NCI-H446 treated with DMSO at 0.1 percent for 48 hours (cell line): ENCODE results near the gene ATXN7L1.
"Not testable (repeated sequence)": the region's sequence is repeated elsewhere in the genome, so short reads cannot be mapped to it uniquely, and the experiment has no call there.

Experiments
- DNase-seq: peaks from one replicate; lab custom pipeline; 2025; lab: John Stamatoyannopoulos, UW

Gene ATXN7L1

DNA sequence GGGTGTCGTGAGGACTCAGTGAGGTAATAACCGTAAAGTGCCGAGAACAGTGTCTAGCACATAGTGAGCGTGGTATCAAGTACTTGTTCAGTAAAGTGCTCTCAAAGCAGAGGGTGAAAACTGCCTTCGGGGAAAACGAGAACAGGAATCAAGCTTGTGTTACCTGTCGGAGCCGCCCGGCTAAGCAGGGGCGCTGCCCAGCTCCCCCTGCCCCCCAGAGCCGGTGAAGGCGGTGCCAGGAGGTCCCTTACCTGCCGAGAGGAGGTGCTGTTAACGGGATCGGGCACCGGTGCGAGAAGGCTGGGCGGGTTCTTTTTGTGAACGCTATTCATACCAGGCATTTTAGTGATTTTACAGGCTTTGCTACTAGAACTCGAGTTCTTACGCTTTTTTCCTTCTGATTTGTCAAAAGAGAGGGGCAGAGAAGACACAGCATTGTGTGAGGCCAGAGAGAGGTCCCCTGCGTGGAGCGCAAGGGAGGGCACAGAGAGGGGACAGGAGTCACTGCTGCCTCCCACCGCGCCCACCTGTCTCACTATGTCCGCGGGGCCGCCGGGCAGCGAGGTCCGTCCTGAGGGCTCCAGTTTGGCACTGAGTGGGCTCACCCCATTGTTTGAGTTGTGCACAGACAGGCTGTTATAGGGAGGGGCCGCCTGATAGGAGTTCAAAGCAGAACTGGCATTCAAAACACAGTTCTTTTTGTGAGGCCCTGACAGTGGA lies 262.6 kb downstream of the ATXN7L1 start:
- DNase-seq: no peak

DNA sequence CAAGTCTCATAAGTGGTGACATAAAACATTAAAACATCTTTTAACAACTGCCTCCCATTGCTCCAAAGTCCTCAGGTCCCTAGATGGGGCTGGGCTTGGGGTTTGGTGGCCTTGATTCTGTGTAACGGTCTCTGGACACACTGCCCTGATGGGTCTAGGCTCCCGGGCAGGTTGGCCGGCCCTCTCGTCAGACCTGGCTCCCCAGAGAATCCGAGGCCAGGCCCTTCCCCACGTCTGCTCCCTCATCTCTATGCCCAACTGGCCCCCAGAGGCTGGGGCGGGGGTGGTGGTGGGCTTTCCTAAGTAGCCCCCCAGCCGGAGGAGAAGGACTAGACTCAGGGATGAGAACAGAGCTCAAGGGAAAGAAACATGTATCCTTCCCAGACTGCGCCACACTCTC lies 263.6 kb downstream of the ATXN7L1 start:
- no peak for DNase-seq

DNA sequence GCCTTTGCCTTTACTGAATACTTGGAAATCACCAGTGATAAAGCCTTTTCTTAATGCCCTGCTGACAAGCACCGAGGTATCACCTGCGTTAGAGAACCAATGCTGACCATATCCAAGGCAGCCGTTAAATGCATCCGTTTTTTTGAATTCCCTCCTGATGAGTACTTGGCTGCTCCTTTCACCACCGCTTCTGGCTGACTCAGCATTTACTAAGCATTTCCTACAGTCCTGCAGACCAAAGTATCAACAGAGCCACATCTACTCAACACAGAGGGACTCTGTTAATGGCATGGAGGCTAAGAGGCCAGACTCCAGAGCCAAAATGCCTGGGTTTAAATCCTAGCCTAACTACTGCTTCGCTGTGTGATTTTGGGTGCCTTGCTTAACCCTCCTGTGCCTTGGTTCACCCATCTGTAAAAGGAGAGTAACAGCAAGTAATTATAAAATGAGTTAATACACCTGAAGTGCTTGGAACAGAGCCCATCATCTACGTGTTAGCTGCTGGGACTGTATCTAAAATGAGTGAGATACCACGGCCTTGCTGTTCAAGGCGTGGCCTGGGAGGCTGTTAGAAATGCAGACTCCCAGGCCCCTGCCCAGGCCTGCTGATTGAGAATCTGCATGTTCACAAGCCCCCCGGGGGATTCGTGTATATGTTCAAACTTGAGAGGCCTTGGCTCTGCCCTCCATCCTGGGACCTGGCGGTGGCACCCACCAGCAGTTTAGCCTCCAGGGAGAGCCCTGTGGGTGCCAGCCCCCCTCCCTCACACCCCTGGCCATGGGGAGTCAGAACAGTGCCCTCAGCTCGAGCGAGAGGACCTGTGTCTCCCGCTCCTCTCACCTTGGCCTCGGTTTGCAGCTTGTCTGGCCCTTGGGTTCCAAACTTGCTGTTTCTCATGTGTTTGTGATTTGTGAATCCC lies 264.3 kb downstream of the ATXN7L1 start:
- DNase-seq: no peak

DNA sequence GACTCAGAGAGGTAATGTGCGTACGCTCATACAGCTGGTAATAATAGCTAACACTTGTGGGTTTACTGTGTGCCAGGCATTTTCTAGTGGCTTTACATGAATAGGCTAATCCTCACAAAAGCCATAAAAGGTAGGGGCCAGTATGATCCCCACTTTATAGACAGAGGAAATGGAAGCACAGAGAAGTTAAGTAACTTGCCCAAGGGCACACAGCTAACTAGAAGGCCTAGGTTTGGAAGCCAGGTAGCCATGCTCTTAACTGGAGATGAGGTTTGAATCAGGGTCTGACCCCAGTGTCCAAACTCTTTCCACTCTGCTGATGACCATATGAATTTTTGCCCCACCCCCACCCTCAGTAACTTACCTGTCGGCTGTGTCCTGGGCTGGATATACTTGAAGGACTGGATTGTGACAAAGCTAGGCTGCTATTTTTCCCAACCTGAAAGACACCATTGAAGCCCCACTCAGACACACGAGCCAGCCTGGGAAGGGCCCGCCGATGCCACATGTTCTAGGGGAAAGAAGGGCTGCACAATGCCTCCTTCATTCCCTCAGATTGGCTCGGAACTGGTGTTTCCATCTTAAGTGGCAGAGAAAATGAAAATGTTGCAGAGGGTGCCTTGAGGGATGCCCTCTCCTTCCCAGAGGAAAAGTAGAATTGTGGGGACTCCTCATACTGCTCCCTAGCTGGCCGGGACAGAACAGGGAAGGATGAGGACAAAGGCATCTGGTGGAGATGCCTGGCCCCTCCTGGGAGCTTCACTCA lies 266.1 kb downstream of the ATXN7L1 start:
- DNase-seq: no peak

DNA sequence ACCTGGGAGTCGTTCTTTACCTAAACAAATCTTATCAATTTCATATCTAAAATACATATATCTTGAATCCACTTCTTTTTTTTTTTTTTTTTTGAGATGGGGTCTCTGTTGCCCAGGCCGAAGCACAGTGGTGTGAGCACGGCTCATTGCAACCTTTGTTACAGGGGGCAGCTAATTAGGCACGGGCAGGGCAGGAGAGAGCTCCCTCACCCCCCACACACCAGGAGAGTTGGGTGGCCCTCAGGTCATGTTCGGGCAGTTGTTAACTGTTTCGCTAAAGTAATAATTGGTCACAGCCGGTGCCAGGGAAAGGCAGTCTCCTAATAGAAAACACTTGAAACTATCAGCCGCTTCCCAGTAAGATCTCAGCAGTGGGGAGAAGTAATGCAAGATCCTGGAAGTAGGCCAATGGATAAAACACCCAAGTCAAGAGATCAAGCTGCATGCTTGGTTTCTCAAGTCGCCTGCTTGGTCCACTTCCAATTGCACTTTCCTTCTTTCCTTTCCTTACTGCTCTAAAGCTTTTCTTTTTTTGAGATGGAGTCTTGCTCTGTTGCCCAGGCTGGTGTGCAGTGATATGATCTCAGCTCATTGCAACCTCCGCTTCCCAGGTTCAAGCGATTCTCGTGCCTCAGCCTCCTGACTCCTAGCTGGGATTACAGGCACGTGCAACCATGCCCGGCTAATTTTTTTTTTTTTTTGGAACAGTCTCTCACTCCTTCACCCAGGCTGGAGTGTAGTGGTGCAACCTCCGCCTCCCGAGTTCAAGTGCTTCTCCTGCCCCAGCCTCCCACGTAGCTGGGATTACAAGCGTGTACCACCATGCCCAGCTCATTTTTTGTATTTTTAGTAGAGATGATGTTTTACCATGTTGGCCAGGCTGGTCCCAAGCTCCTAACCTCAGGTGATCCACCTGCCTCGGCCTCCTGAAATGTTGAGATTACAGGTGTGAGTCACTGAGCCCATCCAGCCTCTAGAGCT lies 273.8 kb downstream of the ATXN7L1 start:
- no peak for DNase-seq

DNA sequence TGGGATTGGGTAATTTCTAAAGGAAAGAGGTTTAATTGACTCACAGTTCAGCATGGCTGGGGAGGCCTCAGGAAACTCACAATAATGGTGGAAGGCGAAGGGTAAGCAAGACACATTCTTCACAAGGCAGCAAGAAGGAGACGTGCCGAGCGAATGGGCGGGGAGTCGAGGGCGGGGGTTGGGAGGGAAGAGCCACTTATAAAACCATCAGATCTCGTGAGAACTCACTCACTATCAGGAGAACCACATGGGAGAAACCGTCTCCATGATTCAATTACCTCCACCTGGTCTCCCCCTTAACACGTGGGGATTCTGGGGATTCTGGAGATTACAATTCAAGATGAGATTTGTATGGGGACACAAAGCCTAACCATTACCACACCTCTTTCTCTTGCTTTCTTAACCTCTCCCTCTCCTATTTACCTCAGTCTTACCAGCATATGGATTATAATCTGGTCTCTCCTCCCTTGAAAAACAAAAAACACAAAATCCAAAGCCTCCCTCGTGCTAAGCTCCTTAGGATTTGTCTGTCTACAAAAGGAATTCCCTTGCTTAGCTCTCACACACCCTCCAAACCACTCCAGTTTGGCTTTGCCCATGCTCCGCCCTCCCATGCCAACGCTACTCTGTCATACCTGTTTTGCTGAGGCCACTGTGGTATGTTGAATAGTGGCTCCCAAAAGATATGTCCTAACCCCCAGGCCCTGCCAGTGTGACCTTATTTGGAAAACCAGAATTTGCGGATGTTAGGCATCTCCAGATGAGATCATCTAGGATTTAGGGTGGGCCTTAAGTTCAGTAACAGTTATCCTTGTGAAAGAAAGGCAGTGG lies 275.5 kb downstream of the ATXN7L1 start:
- DNase-seq: no peak

DNA sequence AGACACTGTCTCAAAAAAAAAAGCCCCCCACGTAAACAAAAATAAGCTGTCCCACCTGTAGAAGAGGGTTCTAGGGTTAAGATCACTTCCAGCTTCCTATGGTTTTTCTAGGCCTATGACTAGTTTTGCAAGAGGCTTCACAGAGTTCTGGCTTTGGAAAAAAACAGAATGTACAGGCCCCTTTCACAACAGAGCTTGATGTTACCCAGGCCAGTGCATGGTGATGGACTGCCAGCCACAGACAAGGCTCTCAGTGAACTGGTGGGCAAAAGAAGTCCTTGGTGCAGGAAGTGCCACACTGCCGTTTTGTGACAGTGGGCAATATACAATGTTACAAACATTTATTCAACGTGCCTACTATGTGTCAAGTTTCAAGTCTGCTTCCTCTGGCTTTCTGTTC lies 276.8 kb downstream of the ATXN7L1 start:
- no peak for DNase-seq

DNA sequence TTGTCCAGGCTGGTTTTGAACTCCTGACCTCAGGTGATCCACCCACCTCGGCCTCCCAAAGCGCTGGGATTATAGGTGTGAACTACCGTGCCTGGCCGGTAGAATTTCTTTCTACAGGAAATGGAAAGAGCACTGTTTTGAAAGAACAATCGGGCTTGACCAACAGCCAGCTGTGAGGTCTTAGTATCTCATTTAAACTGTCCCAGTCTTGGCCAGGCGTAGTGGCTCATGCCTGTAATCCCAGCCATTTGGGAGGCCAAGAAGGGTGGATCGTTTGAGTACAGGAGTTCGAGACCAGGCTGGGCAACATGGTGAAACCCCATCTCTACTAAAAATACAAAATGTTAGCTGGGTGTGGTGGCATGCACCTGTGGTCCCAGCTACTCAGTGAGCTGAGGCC lies 277.3 kb downstream of the ATXN7L1 start:
- not testable (repeated sequence) for DNase-seq

DNA sequence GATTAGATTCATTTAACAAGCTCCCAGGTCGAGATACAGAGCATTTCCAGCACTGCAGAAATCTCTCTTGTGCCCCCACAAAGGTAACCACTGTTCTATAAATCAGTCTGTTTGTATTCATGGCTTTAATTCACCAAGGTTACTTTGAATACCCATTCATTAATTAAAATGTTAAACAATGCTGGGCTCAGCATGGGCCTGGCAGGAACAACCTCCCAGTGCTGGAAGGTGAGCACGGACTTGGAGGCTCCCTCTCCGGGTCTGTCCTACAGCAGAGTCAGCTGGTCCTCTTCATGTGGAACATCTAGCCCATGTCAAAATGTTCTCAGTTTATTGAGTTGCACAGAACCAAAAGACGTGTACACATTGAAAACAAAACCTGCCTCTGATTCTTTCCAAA lies 279.5 kb downstream of the ATXN7L1 start:
- DNase-seq: no peak

DNA sequence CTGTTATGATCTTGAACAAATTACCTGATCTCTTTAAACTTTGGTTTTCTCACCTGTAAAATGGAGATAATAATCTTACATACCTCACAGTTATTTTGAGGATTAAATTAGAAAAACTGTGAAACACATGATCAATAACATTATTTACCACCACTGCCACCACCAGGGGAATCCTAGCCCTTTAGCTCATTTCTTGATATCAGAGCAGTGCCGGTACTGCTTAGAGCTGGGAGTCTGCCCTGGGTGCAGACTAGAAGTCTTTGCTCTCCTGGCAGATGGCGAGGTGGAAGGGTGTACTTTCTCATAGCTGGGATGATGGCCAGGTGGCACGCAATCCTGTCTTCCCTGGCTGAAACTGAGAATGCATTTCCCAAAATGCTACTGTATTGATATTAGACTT lies 282.4 kb downstream of the ATXN7L1 start:
- DNase-seq: peak; percentile 76

DNA sequence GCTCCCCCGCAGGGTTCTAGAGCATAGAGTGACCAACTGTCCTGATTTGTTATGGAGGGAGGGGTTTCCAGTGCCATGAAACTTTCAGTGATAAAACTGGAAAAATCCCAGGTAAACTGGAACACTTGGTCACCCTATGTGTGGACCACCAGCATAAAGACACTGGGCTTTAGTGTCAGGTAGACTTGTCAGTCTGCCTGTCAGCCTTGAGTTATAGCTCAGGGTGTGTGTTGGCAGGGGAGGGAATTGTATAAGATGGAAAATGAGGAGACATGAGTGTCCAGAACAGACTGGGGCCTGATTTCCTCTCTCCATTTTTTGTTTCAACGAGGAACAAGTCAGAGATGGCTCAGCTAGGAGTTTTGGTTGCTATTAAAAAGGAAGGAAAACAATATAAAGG lies 284.9 kb downstream of the ATXN7L1 start:
- no peak for DNase-seq

DNA sequence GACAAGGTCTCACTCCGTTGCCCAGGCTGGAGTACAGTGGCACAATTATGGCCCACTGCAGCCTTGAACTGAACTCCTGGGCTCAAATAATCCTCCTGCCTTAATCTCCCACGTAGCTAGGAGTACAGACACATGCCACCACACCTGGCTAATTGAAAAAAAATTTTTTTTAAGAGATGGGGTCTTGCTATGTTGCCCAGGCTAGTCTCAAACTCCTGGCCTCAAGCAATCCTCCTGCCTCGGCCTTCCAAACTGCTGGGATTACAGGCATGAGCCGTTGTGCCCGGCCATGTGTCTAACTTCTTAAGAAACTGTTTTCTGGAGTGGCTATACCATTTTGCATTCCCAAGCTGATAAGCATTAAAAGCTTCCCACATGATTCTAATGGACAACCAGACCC lies 285.6 kb downstream of the ATXN7L1 start:
- no peak for DNase-seq

DNA sequence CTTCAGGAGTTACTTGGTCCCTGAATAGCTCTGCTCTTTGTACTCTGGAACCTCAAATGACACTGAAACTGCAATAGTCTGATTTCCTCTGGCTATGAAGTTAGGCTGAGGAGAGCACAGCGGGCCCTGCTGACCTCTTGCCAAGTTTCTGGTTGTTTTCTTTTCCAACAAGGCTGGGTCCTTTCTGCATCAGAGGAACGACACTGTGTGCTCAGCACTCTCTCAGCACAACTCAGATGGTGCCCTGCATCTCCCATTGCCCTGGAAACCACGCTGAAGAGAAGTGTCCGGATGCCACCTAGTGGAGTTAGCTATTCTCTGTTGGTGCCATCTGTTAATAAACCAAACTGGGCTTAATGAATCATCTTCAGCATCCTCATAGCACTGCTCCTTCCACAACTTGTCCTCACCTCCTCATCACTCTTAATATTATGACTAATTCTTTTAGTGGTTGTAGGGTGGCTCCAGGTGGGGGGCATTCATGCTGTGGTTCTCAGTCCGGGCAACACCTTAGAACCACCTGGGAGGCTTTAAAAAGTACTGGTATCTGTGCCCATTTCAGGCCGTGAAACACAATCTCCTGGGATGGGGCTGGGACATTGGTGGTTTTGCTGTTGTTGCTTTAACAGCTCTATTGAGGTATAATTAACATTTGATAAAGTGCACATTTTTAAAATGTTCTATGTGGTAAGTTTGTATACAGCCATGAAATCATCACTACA lies 286.9 kb downstream of the ATXN7L1 start:
- DNase-seq: peak; percentile 71

DNA sequence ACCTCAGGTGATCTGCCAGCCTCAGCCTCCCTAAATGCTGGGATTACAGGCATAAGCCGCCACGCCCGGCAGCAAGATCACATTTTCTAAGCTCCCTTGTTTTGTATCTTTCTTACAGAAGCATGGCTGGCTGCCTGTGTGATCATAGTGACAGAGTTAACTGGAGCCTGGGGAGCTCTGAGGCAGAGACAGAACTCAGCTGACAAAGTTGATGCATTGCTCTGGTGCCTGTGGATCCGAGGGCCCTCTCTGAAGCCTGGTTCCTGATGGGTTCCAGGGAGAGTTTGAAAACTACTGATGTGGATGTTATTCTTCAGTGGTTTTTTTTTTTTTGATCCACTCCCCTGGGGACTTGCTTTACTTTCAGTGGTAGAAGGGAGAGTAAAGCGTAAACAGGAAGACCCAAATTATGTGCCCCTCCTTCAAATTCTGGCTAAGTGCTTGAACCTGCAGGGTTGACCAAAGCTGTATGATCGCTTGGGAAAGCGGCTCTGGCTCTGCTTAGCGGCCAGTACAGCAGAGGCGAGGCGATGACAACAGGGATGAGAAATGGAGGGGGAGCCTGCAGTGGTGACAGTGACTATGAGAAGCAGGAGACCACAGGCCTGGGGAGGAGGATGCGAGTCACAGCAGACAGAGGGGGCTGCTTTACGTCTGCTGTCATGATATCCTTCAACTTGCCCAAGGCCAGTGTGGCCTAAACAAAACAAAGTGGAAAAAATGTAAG lies 288.3 kb downstream of the ATXN7L1 start:
- DNase-seq: no peak

DNA sequence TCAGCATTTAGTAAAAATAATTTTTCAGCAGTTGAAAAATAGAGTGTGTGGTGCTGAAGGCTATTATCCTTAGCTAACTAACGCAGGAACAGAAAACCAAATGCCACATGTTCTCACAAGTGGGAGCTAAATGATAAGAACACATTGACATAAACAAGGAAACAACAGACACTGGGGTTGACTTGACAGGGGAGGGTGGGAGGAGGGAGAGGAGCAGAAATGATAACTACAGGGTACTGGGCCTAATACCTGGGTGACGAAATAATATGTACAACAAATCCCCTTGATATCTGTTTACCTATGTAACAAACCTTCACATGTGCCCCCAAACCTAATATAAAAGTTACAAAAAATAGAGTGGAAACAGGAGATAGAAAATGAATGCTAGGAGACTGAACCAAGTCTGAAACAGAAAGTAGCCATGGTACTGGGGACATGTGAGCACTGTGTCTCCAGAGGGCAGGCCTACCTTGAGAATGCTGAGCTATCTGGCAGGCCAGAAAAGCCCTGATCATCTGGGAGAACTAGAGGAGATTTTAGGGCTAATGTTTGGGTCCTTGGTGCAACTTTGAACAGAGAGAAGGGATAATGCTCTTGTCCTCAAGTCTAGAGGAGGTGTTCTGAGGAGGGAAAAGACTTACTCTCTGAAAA lies 290.4 kb downstream of the ATXN7L1 start:
- no peak for DNase-seq

DNA sequence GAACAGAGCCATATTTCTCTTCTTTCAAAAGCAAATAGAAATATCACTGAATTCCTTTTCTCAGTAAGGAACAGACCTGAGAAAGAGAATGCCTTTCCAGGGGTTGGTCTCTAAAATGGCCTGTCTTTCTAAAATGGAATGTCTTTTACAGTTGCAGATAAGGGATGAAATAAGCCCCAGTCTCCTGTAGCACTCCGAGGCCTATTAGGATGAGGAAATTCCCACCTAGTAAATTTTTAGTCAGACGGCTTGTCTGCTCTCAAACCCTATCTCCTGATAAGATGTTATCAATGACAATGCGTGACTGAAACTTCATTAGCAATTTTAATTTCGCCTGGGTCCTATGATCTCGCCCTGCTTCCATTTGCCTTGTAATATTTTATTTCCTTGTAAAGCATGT lies 292.2 kb downstream of the ATXN7L1 start:
- no peak for DNase-seq

DNA sequence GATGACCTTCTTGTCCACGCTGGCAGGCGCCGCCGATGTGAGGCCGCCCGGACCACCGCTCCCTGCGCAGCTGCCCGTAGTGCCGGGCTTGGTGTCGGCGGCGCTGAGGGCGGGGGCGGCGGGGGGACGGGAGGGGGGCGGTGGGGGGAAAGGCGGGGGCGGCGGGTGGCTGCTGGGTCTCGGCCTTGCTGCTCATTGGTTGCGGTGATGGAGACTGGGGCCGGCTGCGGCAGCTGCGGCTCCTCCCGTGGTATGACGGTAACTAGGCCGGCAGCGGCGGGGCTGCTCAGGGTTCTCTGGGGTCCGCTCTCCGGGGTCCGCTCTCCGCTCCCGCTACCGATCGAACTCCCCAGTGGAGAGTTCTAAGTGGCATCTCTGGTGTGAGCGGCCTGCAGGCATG lies 293.3 kb downstream of the ATXN7L1 start:
- DNase-seq: no peak

DNA sequence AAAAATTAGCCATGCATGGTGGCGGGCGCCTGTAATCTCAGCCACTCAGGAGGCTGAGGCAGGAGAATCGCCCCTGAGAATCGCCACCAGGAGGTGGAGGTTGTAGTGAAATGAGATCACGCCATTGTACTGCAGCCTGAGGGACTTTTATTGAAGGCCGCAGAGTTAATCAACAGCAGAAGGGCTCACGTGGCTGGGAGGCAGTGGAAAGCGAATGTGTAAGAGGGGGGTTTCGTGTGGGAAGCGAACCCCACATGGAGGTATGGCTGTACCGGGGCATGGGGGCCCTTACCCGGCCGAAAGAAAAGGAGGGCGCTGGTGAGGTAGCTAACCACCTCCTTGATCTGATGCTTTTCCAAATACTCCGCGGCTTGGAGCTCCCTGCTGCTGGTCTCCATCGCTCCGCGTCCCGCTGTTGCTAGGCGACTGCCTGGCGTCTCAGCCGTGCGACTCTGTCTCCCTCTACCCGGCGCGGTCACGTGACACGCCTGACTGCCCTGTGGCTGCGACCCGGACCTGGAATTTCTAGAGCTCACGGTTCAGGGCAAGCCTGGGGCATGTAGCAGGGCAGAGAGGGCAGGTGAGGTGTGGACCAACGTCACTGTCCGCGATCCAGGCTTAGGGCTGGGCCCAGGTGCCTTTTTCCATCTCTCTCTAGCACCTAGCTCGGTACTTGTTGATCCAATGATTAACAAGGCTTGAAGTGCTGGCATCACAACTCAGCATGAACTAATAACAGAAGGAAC lies 295.2 kb downstream of the ATXN7L1 start, which contains the start of gene EFCAB10:
EFCAB10 (minus strand) TSS at position 428 of the 746 bp plus-strand sequence; CDS start at position 398, 30 bp downstream.
- no peak for DNase-seq
